ENCODE measurements around the gene RIMS4.
A peak's percentile ranks its signal among the peaks of the same experiment; 100 is the strongest.

RIMS4 gene

GRCh38 chr20:44810391-44811149 lies at the start of gene RIMS4:
TSS of gene RIMS4 (minus strand) at chr20:44810546. CDS start at chr20:44810271, 275 bp downstream.
- DNase-seq = no peak

- DNase-seq = no peak
Measured at GRCh38 chr20:44858606-44859360, 48.4 kb upstream of the RIMS4 start.

- no peak for DNase-seq
Measured at GRCh38 chr20:44856856-44857448, 46.6 kb upstream of the RIMS4 start.

- no peak for DNase-seq
Measured at GRCh38 chr20:44856442-44856841, 46.1 kb upstream of the RIMS4 start.

GRCh38 chr20:44851545-44851944 lies 41.2 kb upstream of the RIMS4 start:
- DNase-seq = no peak

GRCh38 chr20:44850837-44851236 lies 40.5 kb upstream of the RIMS4 start:
- no peak for DNase-seq

GRCh38 chr20:44850272-44850671 lies 39.9 kb upstream of the RIMS4 start:
- no peak for DNase-seq

- no peak for DNase-seq
Measured at GRCh38 chr20:44849703-44850102, 39.4 kb upstream of the RIMS4 start.

GRCh38 chr20:44848254-44849015 lies 38.1 kb upstream of the RIMS4 start:
- no peak for DNase-seq

- DNase-seq = peak; percentile 60
Measured at GRCh38 chr20:44843876-44844275, 33.5 kb upstream of the RIMS4 start.

- DNase-seq = no peak
Measured at GRCh38 chr20:44841955-44842354, 31.6 kb upstream of the RIMS4 start.

GRCh38 chr20:44840826-44841225 lies 30.5 kb upstream of the RIMS4 start:
- DNase-seq = no peak

GRCh38 chr20:44839481-44839880 lies 29.1 kb upstream of the RIMS4 start:
- no peak for DNase-seq

- DNase-seq = no peak
Measured at GRCh38 chr20:44838521-44838920, 28.2 kb upstream of the RIMS4 start.

GRCh38 chr20:44837946-44838345 lies 27.6 kb upstream of the RIMS4 start:
- no peak for DNase-seq

GRCh38 chr20:44836601-44837120 lies 26.3 kb upstream of the RIMS4 start:
- no peak for DNase-seq

- no peak for DNase-seq
Measured at GRCh38 chr20:44835661-44836221, 25.4 kb upstream of the RIMS4 start.

GRCh38 chr20:44835116-44835515 lies 24.8 kb upstream of the RIMS4 start:
- no peak for DNase-seq

- peak; percentile 17 for DNase-seq
Measured at GRCh38 chr20:44834693-44835092, 24.3 kb upstream of the RIMS4 start.

GRCh38 chr20:44833437-44833836 lies 23.1 kb upstream of the RIMS4 start:
- DNase-seq = no peak

GRCh38 chr20:44832724-44833123 lies 22.4 kb upstream of the RIMS4 start:
- no peak for DNase-seq

- no peak for DNase-seq
Measured at GRCh38 chr20:44830995-44831394, 20.6 kb upstream of the RIMS4 start.

GRCh38 chr20:44830523-44830922 lies 20.2 kb upstream of the RIMS4 start:
- no peak for DNase-seq
